ENCODE measurements around the gene SLC7A1. TPM values are rescaled to one million over a fixed set of nuclear protein-coding genes. Genes with fewer than 3 reads are reported as not detected.

Gene SLC7A1
- total RNA-seq, 1 donor from 2014 or later: 138 TPM

- Mint-ChIP-seq H3K27ac (no peak overlapping the region), H3K36me3 (ENCODE audit: low read depth) (peaks cover 52% of the 10 kb centered on the region), H3K4me3 (no peak overlapping the region), H3K27me3 (no peaks in the 10 kb centered on the region), H3K4me1 (peaks cover 1% of the 10 kb centered on the region), H3K9me3 (no peaks in the 10 kb centered on the region)
- DNase-seq: no peak
- intact Hi-C loops (cut with micrococcal nuclease): no loop called here
These were observed 82.2 kb downstream of the SLC7A1 start for GRCh38 chr13:29513002-29513980.

- Mint-ChIP-seq H3K4me1 (peaks cover 1% of the 10 kb centered on the region), H3K27me3 (no peaks in the 10 kb centered on the region), H3K36me3 (ENCODE audit: low read depth) (peaks cover 43% of the 10 kb centered on the region), H3K9me3 (no peaks in the 10 kb centered on the region), H3K4me3 (no peak overlapping the region), H3K27ac (no peak overlapping the region)
- intact Hi-C loops (cut with micrococcal nuclease): no loop called here
- DNase-seq: no peak
These were observed 83.5 kb downstream of the SLC7A1 start for GRCh38 chr13:29511980-29512379.

- intact Hi-C loops (cut with micrococcal nuclease): no loop called here
- Mint-ChIP-seq H3K27me3 (no peaks in the 10 kb centered on the region), H3K27ac (no peak overlapping the region), H3K4me3 (no peak overlapping the region), H3K4me1 (peaks cover 1% of the 10 kb centered on the region), H3K36me3 (ENCODE audit: low read depth) (peaks cover 39% of the 10 kb centered on the region), H3K9me3 (no peaks in the 10 kb centered on the region)
- no peak for DNase-seq
These were observed 84.2 kb downstream of the SLC7A1 start for GRCh38 chr13:29511106-29511796.

- Mint-ChIP-seq H3K4me3 (no peak overlapping the region), H3K27me3 (no peaks in the 10 kb centered on the region), H3K4me1 (peaks cover 1% of the 10 kb centered on the region), H3K36me3 (ENCODE audit: low read depth) (peaks cover 34% of the 10 kb centered on the region), H3K9me3 (no peaks in the 10 kb centered on the region), H3K27ac (no peak overlapping the region)
- intact Hi-C loops (cut with micrococcal nuclease): no loop called here
- DNase-seq: no peak
These were observed 84.8 kb downstream of the SLC7A1 start for GRCh38 chr13:29510651-29511084.

GRCh38 chr13:29509999-29510589 lies 85.4 kb downstream of the SLC7A1 start:
- Mint-ChIP-seq H3K27ac (no peak overlapping the region), H3K36me3 (ENCODE audit: low read depth) (peaks cover 33% of the 10 kb centered on the region), H3K27me3 (no peaks in the 10 kb centered on the region), H3K4me3 (no peak overlapping the region), H3K9me3 (no peaks in the 10 kb centered on the region), H3K4me1 (peaks cover 1% of the 10 kb centered on the region)
- intact Hi-C loops (cut with micrococcal nuclease): loop anchor here (2.0 kb wide), 2 partner anchors 199 to 605 kb away; no protein-coding TSS in a partner anchor
- no peak for DNase-seq

GRCh38 chr13:29508876-29509252 lies 86.6 kb downstream of the SLC7A1 start:
- Mint-ChIP-seq H3K4me1 (peaks cover 1% of the 10 kb centered on the region), H3K9me3 (no peaks in the 10 kb centered on the region), H3K27ac (no peak overlapping the region), H3K4me3 (no peak overlapping the region), H3K27me3 (no peaks in the 10 kb centered on the region), H3K36me3 (ENCODE audit: low read depth) (peaks cover 31% of the 10 kb centered on the region)
- intact Hi-C loops (cut with micrococcal nuclease): loop anchor here (2.0 kb wide), 2 partner anchors 200 to 606 kb away; no protein-coding TSS in a partner anchor
- DNase-seq: no peak

GRCh38 chr13:29508130-29508875 lies 87.2 kb downstream of the SLC7A1 start:
- Mint-ChIP-seq H3K36me3 (ENCODE audit: low read depth) (peaks cover 26% of the 10 kb centered on the region), H3K9me3 (no peaks in the 10 kb centered on the region)
- intact Hi-C loops (cut with micrococcal nuclease): loop anchor here (2.0 kb wide), 2 partner anchors 200 to 606 kb away; no protein-coding TSS in a partner anchor

GRCh38 chr13:29507356-29507755 lies 88.1 kb downstream of the SLC7A1 start:
- Mint-ChIP-seq H3K36me3 (ENCODE audit: low read depth) (peaks cover 18% of the 10 kb centered on the region), H3K27ac (no peak overlapping the region), H3K4me3 (no peak overlapping the region), H3K4me1 (peaks cover 3% of the 10 kb centered on the region), H3K27me3 (peaks cover 8% of the 10 kb centered on the region), H3K9me3 (no peaks in the 10 kb centered on the region)
- no peak for DNase-seq
- intact Hi-C loops (cut with micrococcal nuclease): no loop called here

More at GRCh38 chr13:29508130-29508875, 87.2 kb downstream of the SLC7A1 start:
- Mint-ChIP-seq H3K4me3 (no peak overlapping the region), H3K27ac (no peak overlapping the region), H3K27me3 (peaks cover 2% of the 10 kb centered on the region), H3K4me1 (peaks cover 1% of the 10 kb centered on the region)
- DNase-seq: peak; percentile 92

- peaks cover 10% of the 10 kb centered on the region for H3K27me3 Mint-ChIP-seq
- peaks cover 6% of the 10 kb centered on the region for H3K36me3 Mint-ChIP-seq (ENCODE audit: low read depth)
- intact Hi-C loops (cut with micrococcal nuclease): no loop called here
- H3K4me3 Mint-ChIP-seq: no peak overlapping the region
- H3K27ac Mint-ChIP-seq: no peak overlapping the region
- no peaks in the 10 kb centered on the region for H3K9me3 Mint-ChIP-seq
- H3K4me1 Mint-ChIP-seq: peaks cover 2% of the 10 kb centered on the region
- no peak for DNase-seq
These were observed 89.5 kb downstream of the SLC7A1 start for GRCh38 chr13:29505950-29506349.

GRCh38 chr13:29505511-29505910 lies 90.0 kb downstream of the SLC7A1 start:
- Mint-ChIP-seq H3K36me3 (ENCODE audit: low read depth) (peaks cover 6% of the 10 kb centered on the region), H3K4me1 (peaks cover 2% of the 10 kb centered on the region), H3K27ac (no peak overlapping the region), H3K9me3 (no peaks in the 10 kb centered on the region), H3K4me3 (no peak overlapping the region), H3K27me3 (peaks cover 10% of the 10 kb centered on the region)
- intact Hi-C loops (cut with micrococcal nuclease): no loop called here
- no peak for DNase-seq

- peaks cover 3% of the 10 kb centered on the region for H3K36me3 Mint-ChIP-seq (ENCODE audit: low read depth)
- H3K9me3 Mint-ChIP-seq: no peaks in the 10 kb centered on the region
- no peak overlapping the region for H3K4me3 Mint-ChIP-seq
- H3K4me1 Mint-ChIP-seq: peaks cover 2% of the 10 kb centered on the region
- H3K27me3 Mint-ChIP-seq: peaks cover 10% of the 10 kb centered on the region
- no peak for DNase-seq
- intact Hi-C loops (cut with micrococcal nuclease): no loop called here
- H3K27ac Mint-ChIP-seq: no peak overlapping the region
These were observed 90.8 kb downstream of the SLC7A1 start for GRCh38 chr13:29504691-29505090.

- Mint-ChIP-seq H3K27me3 (peaks cover 10% of the 10 kb centered on the region), H3K9me3 (no peaks in the 10 kb centered on the region), H3K4me1 (peaks cover 2% of the 10 kb centered on the region), H3K4me3 (no peak overlapping the region), H3K36me3 (ENCODE audit: low read depth) (no peaks in the 10 kb centered on the region), H3K27ac (no peak overlapping the region)
- peak; percentile 67 for DNase-seq
- intact Hi-C loops (cut with micrococcal nuclease): no loop called here
These were observed 92.2 kb downstream of the SLC7A1 start for GRCh38 chr13:29503041-29503837.

Data from activated CD4-positive, alpha-beta T cell treated with anti-CD3 and anti-CD28 coated beads, Interleukin-2, amount 10 ng/mL, durations not matched to agents 24 days and 14 days (primary cell).